GM13977 (cell line): ENCODE results near the gene RNF187.
A peak's percentile ranks its signal among the peaks of the same experiment; 100 is the strongest.

Experiments used
- DNase-seq: peaks from one replicate; pipeline ENCODE4 v3.0.0; 2012; ENCODE audit warnings: low spot score
- in situ Hi-C: fragments of 300-500 bp; cut with MboI; formaldehyde crosslinking; loops from one replicate; pipeline ENCODE4 v1.12.0; 2022; ENCODE audit warnings: low sequenced_read_pairs, low pct_unique_long_range_greater_than_20kb, mixed read lengths, inconsistent platforms; ENCODE audit not compliant: unreplicated experiment
- TF ChIP-seq, protein P1 (sequence below): IDR thresholded peaks from 2 replicates; pipeline ENCODE4 v1.5.1; 2012; ENCODE audit warnings: mild to moderate bottlenecking, control low read depth; ENCODE audit not compliant: insufficient read depth; ENCODE audit errors: extremely low read depth, missing control alignments

Gene RNF187

GRCh38 chr1:228459091-228459993, 27.8 kb upstream of the RNF187 start:
- in situ Hi-C loops: no loop called here
- TF ChIP-seq, protein P1, sequence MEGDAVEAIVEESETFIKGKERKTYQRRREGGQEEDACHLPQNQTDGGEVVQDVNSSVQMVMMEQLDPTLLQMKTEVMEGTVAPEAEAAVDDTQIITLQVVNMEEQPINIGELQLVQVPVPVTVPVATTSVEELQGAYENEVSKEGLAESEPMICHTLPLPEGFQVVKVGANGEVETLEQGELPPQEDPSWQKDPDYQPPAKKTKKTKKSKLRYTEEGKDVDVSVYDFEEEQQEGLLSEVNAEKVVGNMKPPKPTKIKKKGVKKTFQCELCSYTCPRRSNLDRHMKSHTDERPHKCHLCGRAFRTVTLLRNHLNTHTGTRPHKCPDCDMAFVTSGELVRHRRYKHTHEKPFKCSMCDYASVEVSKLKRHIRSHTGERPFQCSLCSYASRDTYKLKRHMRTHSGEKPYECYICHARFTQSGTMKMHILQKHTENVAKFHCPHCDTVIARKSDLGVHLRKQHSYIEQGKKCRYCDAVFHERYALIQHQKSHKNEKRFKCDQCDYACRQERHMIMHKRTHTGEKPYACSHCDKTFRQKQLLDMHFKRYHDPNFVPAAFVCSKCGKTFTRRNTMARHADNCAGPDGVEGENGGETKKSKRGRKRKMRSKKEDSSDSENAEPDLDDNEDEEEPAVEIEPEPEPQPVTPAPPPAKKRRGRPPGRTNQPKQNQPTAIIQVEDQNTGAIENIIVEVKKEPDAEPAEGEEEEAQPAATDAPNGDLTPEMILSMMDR: peak; percentile 75
- DNase-seq: peak; percentile 68

- TF ChIP-seq, protein P1: no peak
- in situ Hi-C loops: no loop called here
- DNase-seq: no peak
These were observed 26.4 kb upstream of the RNF187 start for GRCh38 chr1:228460821-228461220.

GRCh38 chr1:228462560-228462959, 24.6 kb upstream of the RNF187 start:
- DNase-seq: no peak
- TF ChIP-seq, protein P1: no peak
- in situ Hi-C loops: no loop called here

DNA sequence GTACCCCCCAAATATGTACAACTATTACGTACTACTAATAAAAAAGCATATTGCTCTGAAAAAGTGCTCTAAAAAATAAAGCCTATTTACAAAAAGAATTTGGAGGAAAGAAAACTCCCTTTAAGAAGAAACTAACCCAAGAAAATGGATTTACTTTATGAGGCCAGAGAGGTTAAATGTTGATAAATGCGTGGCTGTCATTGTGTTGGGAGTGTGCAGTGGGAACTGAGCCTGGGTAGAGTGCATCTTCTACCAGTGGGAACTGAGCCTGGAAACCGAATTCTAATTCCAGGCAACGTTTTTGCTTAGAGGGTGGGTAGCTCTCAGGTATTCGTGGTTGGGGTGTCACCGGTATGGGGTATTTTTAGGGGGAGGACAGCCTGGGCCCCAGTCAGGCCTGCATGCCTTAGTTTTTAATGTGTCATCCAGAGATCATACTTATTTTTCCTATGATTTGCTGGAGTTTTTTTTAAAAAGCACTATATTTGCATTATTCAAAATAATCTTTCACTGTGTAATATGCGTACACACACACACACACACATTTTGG, 24.1 kb upstream of the RNF187 start:
- DNase-seq: no peak
- TF ChIP-seq, protein P1: no peak
- in situ Hi-C loops: no loop called here

DNA sequence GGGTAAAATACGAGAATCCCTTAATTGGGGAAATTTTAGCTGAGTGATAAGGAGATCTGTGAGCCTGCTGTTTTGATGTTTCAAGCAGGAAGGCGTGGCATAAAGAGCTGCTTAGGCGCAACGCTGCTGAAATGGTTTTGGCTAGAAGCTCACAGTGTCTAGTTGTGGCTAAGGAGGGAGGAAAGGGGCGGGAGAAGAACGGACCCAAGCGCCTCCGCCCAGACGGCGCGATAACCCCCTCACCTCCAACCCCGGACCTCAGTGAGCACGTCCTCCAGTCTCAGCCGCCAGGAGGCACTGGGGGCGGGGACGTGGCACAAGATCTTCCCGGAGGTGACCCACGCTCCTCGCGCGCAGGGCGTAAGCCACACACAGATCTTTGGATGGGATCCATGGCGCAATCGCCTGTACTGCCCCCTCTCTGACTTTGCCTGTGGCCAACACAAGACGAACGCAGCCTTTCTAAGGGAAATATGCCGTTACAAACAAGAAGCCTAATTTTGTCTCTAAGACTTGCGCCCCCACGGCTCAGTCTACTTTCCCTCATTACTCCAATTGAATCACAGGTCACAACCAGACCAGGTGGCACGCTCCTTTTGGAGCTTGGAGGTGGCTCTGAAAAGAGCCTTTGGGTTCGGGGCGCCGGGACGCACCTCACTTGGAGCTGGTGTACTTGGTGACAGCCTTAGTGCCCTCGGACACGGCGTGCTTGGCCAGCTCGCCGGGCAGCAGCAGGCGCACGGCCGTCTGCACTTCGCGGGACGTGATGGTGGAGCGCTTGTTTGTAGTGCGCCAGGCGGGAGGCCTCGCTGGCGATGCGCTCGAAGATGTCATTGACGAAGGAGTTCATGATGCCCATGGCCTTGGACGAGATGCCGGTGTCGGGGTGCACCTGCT, 23.4 kb upstream of the RNF187 start:
- TF ChIP-seq, protein P1: peak; percentile 32
- in situ Hi-C loops: no loop called here
- peak; percentile 69 for DNase-seq

DNA sequence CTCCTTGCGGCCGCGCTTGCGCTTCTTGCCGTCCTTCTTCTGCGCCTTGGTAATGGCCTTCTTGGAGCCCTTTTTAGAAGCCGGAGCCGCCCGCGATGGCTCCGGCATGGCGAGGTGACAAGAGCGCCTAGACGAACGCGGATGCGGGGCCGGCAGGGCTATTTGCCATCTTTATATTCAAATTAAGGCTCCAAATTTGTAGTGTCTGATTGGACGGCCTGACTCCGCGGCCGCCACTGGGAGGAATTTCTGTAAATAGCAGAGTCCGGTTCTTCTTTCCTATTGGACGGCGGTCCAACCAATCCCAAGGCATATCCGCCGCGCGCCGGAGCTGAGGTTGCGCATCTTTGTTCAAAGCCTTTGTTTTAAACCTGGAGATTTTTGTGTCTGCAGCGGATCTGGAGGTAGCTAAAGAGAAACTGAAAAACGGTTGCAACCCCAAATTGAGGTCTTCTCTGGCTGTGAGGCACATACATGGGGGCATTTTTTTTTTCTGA, 22.6 kb upstream of the RNF187 start:
- TF ChIP-seq, protein P1: no peak
- peak; percentile 87 for DNase-seq
- in situ Hi-C loops: no loop called here
